ENCODE data around the gene ELOVL1. TPM values are rescaled to one million over a fixed set of nuclear protein-coding genes. Genes with fewer than 3 reads are reported as not detected.

Gene ELOVL1
- total RNA-seq, 2 donors from 2014 or later = 53.2 to 61.0 TPM

DNA sequence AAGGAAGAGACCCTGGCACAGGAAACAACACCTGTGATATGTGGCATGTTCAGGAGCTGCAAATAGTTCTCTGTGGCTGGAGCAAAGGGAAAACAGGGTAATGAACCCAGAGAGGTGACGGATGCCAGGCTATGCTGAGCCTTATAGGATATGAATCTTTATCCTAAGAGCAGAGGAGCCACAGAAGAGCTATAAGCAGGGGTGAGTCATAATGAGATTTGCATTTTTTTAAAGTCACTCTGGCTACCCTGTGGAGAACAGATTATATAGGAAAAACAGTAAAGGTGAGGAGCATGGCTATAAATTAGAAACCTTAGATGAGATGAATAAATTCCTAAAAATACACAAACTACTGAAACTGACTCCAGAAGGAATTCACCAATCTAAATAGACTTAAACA is 43.0 kb downstream of the ELOVL1 start:
- Mint-ChIP-seq H3K9me3 (peaks cover 18 to 19% of the 10 kb centered on the region in 2 donors), H3K36me3 (peaks cover 12 to 23% of the 10 kb centered on the region in 2 donors), H3K27ac (no peak overlapping the region)
- ATAC-seq = no peak
- no peak for DNase-seq (ENCODE audit: low spot score in 2 of 2)

DNA sequence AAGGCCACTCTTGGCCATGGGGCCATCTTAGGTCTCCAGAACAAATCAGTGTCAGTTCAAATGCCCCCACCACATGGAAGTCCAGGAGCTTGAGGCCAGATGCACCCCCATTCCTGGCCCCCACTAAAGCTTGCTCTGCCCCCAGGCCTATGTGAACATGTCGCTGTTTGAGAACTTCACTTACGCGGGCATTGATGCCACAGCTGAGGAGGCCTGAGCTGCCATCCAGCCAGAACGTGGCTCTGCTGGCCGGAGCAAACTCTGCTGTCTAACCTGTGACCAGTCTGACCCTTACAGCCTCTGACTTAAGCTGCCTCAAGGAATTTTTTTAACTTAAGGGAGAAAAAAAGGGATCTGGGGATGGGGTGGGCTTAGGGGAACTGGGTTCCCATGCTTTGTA is 45.3 kb downstream of the ELOVL1 start:
- Mint-ChIP-seq H3K27ac (no peak overlapping the region), H3K36me3 (peaks cover 12 to 23% of the 10 kb centered on the region in 2 donors), H3K9me3 (peaks cover 10 to 19% of the 10 kb centered on the region in 2 donors)
- DNase-seq (ENCODE audit: low spot score in 2 of 2) (no peak), ATAC-seq (no peak)

DNA sequence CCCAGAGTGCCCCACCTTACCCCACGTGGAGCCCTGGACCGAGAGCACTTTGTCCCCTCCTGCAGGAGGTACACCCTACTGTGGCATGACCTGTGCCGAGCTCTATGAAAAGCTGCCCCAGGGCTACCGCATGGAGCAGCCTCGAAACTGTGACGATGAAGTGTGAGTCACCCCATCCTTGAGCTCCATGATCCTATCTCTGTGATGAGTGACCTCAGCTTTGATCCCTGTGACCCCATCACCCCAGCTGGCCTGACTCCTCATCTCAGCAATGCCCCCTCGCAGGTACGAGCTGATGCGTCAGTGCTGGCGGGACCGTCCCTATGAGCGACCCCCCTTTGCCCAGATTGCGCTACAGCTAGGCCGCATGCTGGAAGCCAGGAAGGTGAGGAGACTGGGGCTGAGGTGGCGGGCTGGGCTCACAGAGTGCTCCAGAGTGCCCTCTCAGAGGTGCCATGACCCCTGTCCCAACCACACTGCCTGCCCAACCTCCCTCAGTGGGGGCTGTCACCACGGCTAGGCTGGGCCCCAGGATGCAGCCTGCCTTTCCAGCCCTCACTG is 46.4 kb downstream of the ELOVL1 start:
- Mint-ChIP-seq H3K36me3 (peaks cover 12 to 17% of the 10 kb centered on the region in 2 donors), H3K9me3 (peaks cover 10 to 19% of the 10 kb centered on the region in 2 donors), H3K27ac (no peak overlapping the region)
- DNase-seq (ENCODE audit: low spot score in 2 of 2) (no peak), ATAC-seq (no peak)

DNA sequence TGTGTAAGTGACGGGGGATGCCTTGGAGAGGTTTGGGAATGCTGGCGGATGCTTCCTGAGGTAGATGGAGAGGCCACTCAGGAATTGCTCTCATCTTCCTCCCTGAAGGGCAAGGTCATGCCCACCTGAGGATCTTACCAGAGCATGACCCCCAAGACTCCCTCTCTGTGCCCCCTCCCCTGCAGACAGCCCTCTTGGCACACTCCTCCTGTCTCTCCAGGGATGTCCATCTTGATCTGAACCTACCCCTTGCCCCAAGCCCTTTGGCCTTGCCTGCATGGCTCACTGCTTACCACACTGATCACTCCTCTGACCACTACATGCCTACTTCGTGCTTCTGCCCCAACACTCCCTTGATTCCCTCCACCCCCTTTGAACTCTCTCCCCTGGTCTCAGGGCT is 48.0 kb downstream of the ELOVL1 start:
- no peak overlapping the region for H3K27ac Mint-ChIP-seq

DNA sequence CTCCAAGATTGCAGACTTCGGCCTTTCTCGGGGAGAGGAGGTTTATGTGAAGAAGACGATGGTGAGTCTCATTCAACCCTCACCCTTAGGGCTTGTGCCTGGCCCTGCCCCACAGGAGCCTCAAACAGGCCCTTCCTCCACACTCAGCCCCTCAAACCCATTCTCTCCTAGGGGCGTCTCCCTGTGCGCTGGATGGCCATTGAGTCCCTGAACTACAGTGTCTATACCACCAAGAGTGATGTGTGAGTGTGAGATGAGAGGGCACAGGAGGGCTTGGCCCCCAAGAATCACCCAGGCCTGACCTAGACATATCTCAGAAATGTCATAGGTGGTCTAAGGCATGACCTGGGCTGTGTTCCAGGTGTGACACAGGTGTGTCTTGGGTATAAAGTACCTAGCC is 48.5 kb downstream of the ELOVL1 start:
- DNase-seq (ENCODE audit: low spot score in 2 of 2) = no peak
- Mint-ChIP-seq H3K36me3 (peaks cover under 1 to 3% of the 10 kb centered on the region in 2 donors), H3K9me3 (peaks cover 2 to 3% of the 10 kb centered on the region in 2 donors), H3K27ac (no peak overlapping the region)
- no peak for ATAC-seq

More for the DNA sequence above, 48.0 kb downstream of the ELOVL1 start:
- DNase-seq (ENCODE audit: low spot score in 2 of 2) (no peak), ATAC-seq (no peak)
- peaks cover 7 to 8% of the 10 kb centered on the region in 2 donors for H3K9me3 Mint-ChIP-seq
- H3K36me3 Mint-ChIP-seq = peaks cover 6 to 8% of the 10 kb centered on the region in 2 donors

DNA sequence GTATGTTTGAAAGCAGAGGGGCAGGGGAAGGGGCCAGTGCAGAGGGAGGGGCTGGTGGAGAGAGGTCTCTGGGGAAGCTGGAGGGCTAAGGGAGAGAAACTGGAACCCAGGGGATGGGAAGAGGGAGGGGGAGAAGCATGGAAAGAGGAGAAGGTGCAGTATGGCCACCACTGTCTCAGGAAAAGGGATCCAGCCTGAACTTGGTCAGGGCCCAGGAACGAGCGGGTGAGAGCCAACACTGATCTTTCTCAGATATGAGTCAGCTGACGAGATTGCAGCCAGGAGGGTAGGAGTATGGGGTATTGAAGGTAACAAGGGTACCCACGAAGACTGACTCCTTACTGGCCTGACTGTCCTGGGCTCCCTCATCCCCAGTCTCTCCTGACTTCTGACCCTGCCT is 49.0 kb downstream of the ELOVL1 start:
- Mint-ChIP-seq H3K36me3 (no peaks in the 10 kb centered on the region), H3K27ac (no peak overlapping the region), H3K9me3 (no peaks in the 10 kb centered on the region)
- no peak for ATAC-seq
- DNase-seq (ENCODE audit: low spot score in 2 of 2) = no peak

DNA sequence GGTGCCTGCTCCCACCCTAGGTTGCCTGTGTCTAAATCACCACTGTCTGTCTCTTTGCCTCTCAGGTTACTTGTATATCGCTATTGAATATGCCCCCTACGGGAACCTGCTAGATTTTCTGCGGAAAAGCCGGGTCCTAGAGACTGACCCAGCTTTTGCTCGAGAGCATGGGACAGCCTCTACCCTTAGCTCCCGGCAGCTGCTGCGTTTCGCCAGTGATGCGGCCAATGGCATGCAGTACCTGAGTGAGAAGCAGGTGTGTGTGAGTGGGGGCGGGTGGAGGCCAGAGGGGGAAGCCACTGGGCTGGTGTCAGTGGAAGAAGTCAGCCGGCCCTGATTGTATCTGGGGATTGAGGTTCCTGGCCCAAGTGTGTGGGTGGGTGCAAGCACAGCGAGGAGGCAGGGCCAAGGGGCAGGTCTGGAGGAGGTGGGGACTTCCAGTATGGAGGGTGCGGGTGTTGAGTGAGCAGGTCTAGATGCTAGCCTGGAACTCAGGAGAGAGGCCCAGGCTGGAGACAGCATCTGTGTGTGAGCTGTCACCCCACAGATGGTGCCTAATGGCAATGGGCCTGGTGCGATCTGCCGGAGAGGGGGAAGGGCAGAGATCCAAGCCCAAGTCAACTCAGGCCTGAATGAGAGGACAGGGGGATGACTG is 49.9 kb downstream of the ELOVL1 start:
- no peak for DNase-seq (ENCODE audit: low spot score in 2 of 2)
- no peak for ATAC-seq
- H3K36me3 Mint-ChIP-seq = no peaks in the 10 kb centered on the region
- H3K27ac Mint-ChIP-seq = peak overlapping the region in 1 of 2 donors; percentile 48
- no peaks in the 10 kb centered on the region for H3K9me3 Mint-ChIP-seq

DNA sequence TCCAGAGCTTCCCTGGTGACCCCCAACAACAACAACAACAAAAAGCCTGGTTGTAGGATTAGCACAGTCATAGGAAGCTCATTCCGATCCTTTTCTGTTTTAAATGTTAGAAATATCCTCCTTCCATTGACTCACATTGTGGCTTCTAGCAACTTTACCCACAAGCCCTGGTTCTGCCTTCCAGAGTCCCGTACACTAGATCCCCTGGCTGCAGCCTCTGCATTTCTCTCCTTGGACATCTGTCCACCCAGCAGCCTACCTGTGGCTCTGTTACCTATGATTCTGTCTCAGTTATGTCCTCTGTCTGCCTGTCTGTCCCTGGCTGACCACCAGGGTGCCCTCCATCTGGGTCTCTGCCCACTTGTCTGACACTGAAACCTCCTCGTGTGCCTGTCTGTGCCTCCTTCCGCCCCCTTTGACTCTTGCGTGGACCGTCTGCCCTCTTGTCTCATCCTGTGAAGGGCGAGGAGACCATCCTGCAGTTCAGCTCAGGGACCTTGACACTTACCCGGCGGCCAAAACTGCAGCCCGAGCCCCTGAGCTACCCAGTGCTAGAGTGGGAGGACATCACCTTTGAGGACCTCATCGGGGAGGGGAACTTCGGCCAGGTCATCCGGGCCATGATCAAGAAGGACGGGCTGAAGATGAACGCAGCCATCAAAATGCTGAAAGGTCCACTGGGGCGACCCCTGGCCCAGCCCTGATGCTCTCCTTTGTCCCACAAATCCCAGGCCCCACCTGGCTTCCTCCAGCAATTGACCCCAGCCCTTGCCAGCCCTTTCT is 50.9 kb downstream of the ELOVL1 start:
- no peak for DNase-seq (ENCODE audit: low spot score in 2 of 2)
- no peak for ATAC-seq
- H3K9me3 Mint-ChIP-seq = no peaks in the 10 kb centered on the region
- no peak overlapping the region for H3K27ac Mint-ChIP-seq
- no peaks in the 10 kb centered on the region for H3K36me3 Mint-ChIP-seq

DNA sequence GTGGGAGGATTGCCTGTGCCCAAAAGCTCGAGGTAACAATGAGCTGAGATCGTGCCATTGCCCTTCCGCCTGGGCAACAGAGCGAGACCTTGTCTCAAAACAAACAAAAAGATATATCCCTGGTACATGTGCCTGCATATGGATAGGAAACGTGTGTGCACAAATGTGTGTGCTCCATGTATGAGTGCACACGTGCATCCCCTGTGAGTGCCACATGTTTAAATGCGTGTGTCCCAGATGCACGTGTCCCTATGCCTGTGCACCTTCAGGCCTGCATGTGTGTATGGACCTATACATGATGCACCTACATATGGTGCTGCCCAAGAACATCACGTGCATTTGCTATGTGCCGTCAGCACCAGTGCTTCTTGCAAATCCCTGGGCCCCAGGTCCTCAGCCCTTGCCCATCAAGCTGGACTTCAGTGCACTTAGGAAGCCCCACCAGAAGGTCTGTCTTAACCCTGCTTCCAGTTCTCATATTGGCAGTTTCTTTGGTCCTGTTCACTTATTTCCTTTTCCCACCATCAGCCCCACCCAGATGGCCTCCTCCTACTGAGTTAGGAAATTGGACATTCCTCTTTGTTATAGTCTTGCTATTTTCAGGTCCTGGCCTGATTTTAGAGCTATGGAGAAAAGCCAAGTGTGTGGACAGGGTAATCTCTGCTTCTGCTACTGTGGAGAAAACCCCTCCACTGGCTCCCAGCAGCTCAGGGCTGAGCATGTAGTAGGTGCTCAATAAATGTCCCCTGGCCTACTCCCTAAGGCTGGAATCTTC is 51.7 kb downstream of the ELOVL1 start:
- Mint-ChIP-seq H3K36me3 (no peaks in the 10 kb centered on the region), H3K9me3 (no peaks in the 10 kb centered on the region), H3K27ac (no peak overlapping the region)
- DNase-seq (ENCODE audit: low spot score in 2 of 2) = no peak
- no peak for ATAC-seq

DNA sequence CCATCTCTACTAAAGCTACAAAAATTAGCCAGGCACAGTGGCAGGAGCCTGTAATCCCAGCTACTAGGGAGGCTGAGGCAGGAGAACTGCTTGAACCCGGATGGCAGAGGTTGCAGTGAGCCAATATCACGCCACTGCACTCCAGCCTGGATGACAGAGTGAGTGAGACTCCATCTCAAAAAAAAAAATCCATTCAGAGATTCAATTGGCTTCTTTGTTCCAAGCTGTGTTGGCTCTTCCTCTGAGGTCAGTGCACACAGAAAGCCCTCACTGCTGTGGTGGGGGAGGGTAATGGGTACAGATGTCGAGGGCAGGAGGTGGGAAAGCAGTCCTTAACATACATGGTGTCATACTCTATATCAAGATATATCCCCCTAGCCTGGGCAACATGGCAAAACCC is 52.3 kb downstream of the ELOVL1 start:
- no peaks in the 10 kb centered on the region for H3K36me3 Mint-ChIP-seq
- no peak for DNase-seq (ENCODE audit: low spot score in 2 of 2)
- no peaks in the 10 kb centered on the region for H3K9me3 Mint-ChIP-seq
- no peak overlapping the region for H3K27ac Mint-ChIP-seq
- no peak for ATAC-seq

DNA sequence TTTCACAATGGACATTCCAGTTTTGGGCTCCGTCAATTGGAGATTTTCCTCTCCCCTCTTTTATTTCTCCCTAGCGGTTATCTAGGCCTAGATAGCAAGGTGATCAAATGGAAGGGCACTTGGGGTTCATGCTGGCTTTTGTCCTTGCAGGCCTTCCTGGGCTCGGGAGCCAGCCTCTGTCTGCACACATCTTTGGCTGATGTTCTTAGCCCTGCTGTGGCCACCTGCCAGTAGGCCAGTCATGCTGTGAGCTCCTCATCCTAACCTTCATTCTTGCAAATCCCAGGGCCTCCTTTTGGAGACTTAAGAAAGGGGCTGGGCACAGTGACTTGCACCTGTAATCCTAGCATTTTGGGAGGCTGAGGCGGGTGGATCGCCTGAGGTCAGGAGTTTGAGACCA is 53.6 kb downstream of the ELOVL1 start:
- no peak for DNase-seq (ENCODE audit: low spot score in 2 of 2)
- no peak overlapping the region for H3K27ac Mint-ChIP-seq
- ATAC-seq = no peak
- H3K9me3 Mint-ChIP-seq = no peaks in the 10 kb centered on the region
- no peaks in the 10 kb centered on the region for H3K36me3 Mint-ChIP-seq

DNA sequence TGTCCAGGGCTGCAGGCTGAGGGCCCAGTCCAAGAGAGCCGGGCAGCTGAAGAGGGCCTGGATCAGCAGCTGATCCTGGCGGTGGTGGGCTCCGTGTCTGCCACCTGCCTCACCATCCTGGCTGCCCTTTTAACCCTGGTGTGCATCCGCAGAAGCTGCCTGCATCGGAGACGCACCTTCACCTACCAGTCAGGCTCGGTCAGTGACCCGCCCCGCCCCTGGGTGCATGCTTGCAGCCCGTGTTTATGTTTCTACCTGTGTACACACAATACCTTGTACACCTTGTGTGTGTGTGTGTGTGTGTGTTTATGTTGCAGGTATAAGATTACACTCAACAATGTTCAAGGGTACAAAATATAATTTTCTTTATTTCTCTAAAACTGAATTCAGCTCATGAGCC is 54.0 kb downstream of the ELOVL1 start:
- no peaks in the 10 kb centered on the region for H3K36me3 Mint-ChIP-seq
- no peaks in the 10 kb centered on the region for H3K9me3 Mint-ChIP-seq
- no peak overlapping the region for H3K27ac Mint-ChIP-seq
- ATAC-seq (no peak), DNase-seq (ENCODE audit: low spot score in 2 of 2) (no peak)

Other genes with a start within 250 kb of the ELOVL1 start
- 10 to 100 TPM; 50.2 to 83.4 TPM for gene EBNA1BP2, start 195.7 kb downstream of the ELOVL1 start, total RNA-seq
- gene CFAP57, start 195.7 kb downstream of the ELOVL1 start, total RNA-seq = under 1 TPM; 0.37 to 0.61 TPM
- gene TMEM125, start 98.0 kb downstream of the ELOVL1 start, total RNA-seq = under 1 TPM in 1 of 2 donors, not detected in 1; 0.18 TPM
- not detected for gene C1orf210, start 82.4 kb downstream of the ELOVL1 start, total RNA-seq
- gene TIE1, start 67.0 kb downstream of the ELOVL1 start, total RNA-seq = under 1 TPM; 0.36 to 0.49 TPM
- gene MPL, start 30.2 kb downstream of the ELOVL1 start, total RNA-seq = not detected
- gene CDC20, start 9.0 kb downstream of the ELOVL1 start, total RNA-seq = 100 to 1,000 TPM; 127 to 328 TPM
- 10 to 100 TPM; 32.8 to 53.9 TPM for gene MED8, start 21.8 kb upstream of the ELOVL1 start, total RNA-seq
- gene SZT2, start 21.9 kb upstream of the ELOVL1 start, total RNA-seq = 10 to 100 TPM; 52.1 to 52.2 TPM
- gene HYI, start 85.9 kb upstream of the ELOVL1 start, total RNA-seq = 10 to 100 TPM in 1 of 2 donors, 1 to 10 TPM in 1; 9.2 to 26.3 TPM
- gene PTPRF, start 162.9 kb upstream of the ELOVL1 start, total RNA-seq = 10 to 100 TPM in 1 of 2 donors, under 1 TPM in 1; 0.25 to 21.9 TPM

Measured in activated naive CD4-positive, alpha-beta T cell treated with anti-CD3 and anti-CD28 coated beads, Interleukin-2, amount 50 U/mL, for 72 hours (primary cell).